HepG2 (cell line): Measurements from ENCODE around the gene SIAH1. TPM values are rescaled to one million over a fixed set of nuclear protein-coding genes. Genes with fewer than 3 reads are reported as not detected.
"Not testable (repeated sequence)": the region's sequence is repeated elsewhere in the genome, so short reads cannot be mapped to it uniquely, and the experiment has no call there.

ENCODE experiments used
- ATAC-seq: fragments of 200-7000 bp; cut with Tn5 transposase; 3 replicates; pipeline ENCODE4 v1.9.1; 2020; ENCODE audit warnings: mild to moderate bottlenecking, moderate library complexity
- BruUV-seq: library from RNA; stranded (reverse); fragments of 400-500 nt; replicated peaks from 2 replicates; lab custom pipeline; 2021; lab: Mats Ljungman, UMichigan
- CTCF ChIA-PET: fragments of 300-600 bp; formaldehyde crosslinking; extraction: SDS; loops from one replicate; lab custom pipeline; 2021; ENCODE audit warnings: low total read pairs, inconsistent platforms, low intra/inter-chr PET ratio; lab: Yijun Ruan, JAX
- POLR2A ChIA-PET: fragments of 350-600 bp; sonication (Branson Sonifier 250); formaldehyde crosslinking; loops from one replicate; lab custom pipeline; 2020; ENCODE audit warnings: antibody characterized with exemption, inconsistent platforms; lab: Yijun Ruan, JAX
- DNase-seq: peaks from one replicate; pipeline ENCODE4 v3.0.0-alpha.2; 2015; ENCODE audit warnings: low spot score
- FAIRE-seq: peaks from 3 replicates; lab custom pipeline; 2011; peaks lifted over from hg19 to GRCh38; lab: Jason Lieb, UNC
- H2AFZ ChIP-seq: one replicate; pipeline ENCODE4 v1.6.1; 2011; ENCODE audit warnings: low read length, inconsistent platforms
- H3K27ac ChIP-seq: fragments of 300-600 bp; 3 replicates; pipeline ENCODE4 v1.8.0; 2011; ENCODE audit warnings: mixed run types, mild to moderate bottlenecking, mixed read lengths, low read length, inconsistent platforms; ENCODE audit not compliant: insufficient read depth; ENCODE audit errors: extremely low read length
- H3K27me3 ChIP-seq, 2 experiments: fragments of 200-600 bp in 1 of 2; 2 replicates in 1 of 2; 3 replicates in 1 of 2; pipeline versions ENCODE4 v1.6.0 to v1.8.0; 2011; ENCODE audit warnings: low read length in 2 of 2, mild to moderate bottlenecking in 2 of 2, moderate library complexity in 2 of 2, inconsistent platforms in 1 of 2; ENCODE audit not compliant: insufficient read depth in 2 of 2, control insufficient read depth in 1 of 2
- H3K36me3 ChIP-seq, 2 experiments: fragments of 200-600 bp in 1 of 2; replicated peaks in 1 of 2; 2 replicates in 1 of 2; 3 replicates in 1 of 2; pipeline versions ENCODE4 v1.5.1 to v1.8.0; 2011; ENCODE audit warnings: low read length in 2 of 2, inconsistent platforms in 1 of 2; ENCODE audit not compliant: insufficient read depth in 2 of 2, control insufficient read depth in 1 of 2
- H3K4me1 ChIP-seq: 2 replicates; pipeline ENCODE4 v1.5.1; 2012; ENCODE audit warnings: low read length, inconsistent platforms; ENCODE audit not compliant: insufficient read depth
- H3K4me2 ChIP-seq: 2 replicates; pipeline ENCODE4 v1.6.0; 2011; ENCODE audit warnings: low read depth, low read length, inconsistent platforms
- H3K4me3 ChIP-seq, 3 experiments: fragments of 200-600 bp in 1 of 3; sonication (generic), shearing (Covaris generic) in 1 of 3; replicated peaks in 1 of 3; 2 replicates each; pipeline ENCODE4 v1.5.1; 2011 to 2016; ENCODE audit warnings: low read length in 3 of 3, inconsistent platforms in 2 of 3, low read depth in 2 of 3, mild to moderate bottlenecking in 2 of 3, control low read depth in 1 of 3, mixed read lengths in 1 of 3; ENCODE audit not compliant: insufficient read depth in 1 of 3
- H3K79me2 ChIP-seq: one replicate; pipeline ENCODE4 v1.6.1; 2011; ENCODE audit warnings: low read length, inconsistent platforms; ENCODE audit not compliant: insufficient read depth
- H3K9ac ChIP-seq: 2 replicates; pipeline ENCODE4 v1.6.0; 2011; ENCODE audit warnings: mild to moderate bottlenecking, low read depth, low read length, inconsistent platforms; ENCODE audit not compliant: insufficient read depth
- H3K9me3 ChIP-seq: 2 replicates; pipeline ENCODE4 v1.5.1; 2012; ENCODE audit warnings: mild to moderate bottlenecking, low read length
- H4K20me1 ChIP-seq: 2 replicates; pipeline ENCODE4 v1.6.0; 2011; ENCODE audit warnings: inconsistent platforms, mild to moderate bottlenecking, low read length, moderate library complexity; ENCODE audit not compliant: insufficient read depth
- ATF4 ChIP-seq, 2 experiments: fragments of 450-650 bp in 1 of 2; sonication (generic) in 1 of 2; formaldehyde crosslinking; IDR thresholded peaks; 2 replicates each; pipeline versions ENCODE4 v1.5.0 to v1.8.0; 2020 to 2022; ENCODE audit warnings: mild to moderate bottlenecking in 1 of 2, missing genetic modification reagents in 1 of 2
- ATF7 ChIP-seq, 2 experiments: fragments of 450-650 bp in 1 of 2; sonication (generic) in 1 of 2; formaldehyde crosslinking in 1 of 2; IDR thresholded peaks; 2 replicates each; pipeline versions ENCODE4 v1.4.0 to v1.6.1; 2016 to 2020; ENCODE audit warnings: antibody characterized with exemption in 1 of 2, mild to moderate bottlenecking in 1 of 2, missing genetic modification reagents in 1 of 2
- CEBPB ChIP-seq: IDR thresholded peaks from 2 replicates; pipeline ENCODE4 v1.6.1; 2011; ENCODE audit warnings: low read depth, low read length, improper control_type of control experiment, borderline replicate concordance
- CEBPG ChIP-seq: IDR thresholded peaks from 2 replicates; pipeline ENCODE4 v1.6.1; 2016
- HNF4A ChIP-seq: sonication (generic); formaldehyde crosslinking; IDR thresholded peaks from 2 replicates; pipeline ENCODE4 v1.4.0; 2020; ENCODE audit warnings: missing genetic modification reagents
- RFX3 ChIP-seq: IDR thresholded peaks from 2 replicates; pipeline ENCODE4 v1.6.1; 2016; ENCODE audit warnings: missing biosample characterization, missing genetic modification reagents
- SALL1 ChIP-seq: sonication (generic); formaldehyde crosslinking; IDR thresholded peaks from 2 replicates; pipeline ENCODE4 v1.8.0; 2022; ENCODE audit warnings: mild to moderate bottlenecking, missing genetic modification reagents
- ZBTB26 ChIP-seq: IDR thresholded peaks from 2 replicates; pipeline ENCODE4 v1.6.1; 2016; ENCODE audit warnings: missing compliant biosample characterization, missing genetic modification reagents, borderline replicate concordance
- ZMYM3 ChIP-seq: sonication (generic); formaldehyde crosslinking; IDR thresholded peaks from 2 replicates; pipeline ENCODE4 v1.5.1; 2020; ENCODE audit warnings: mild to moderate bottlenecking, missing genetic modification reagents
- ZNF121 ChIP-seq: sonication (generic); formaldehyde crosslinking; IDR thresholded peaks from 2 replicates; pipeline ENCODE4 v1.5.0; 2020; ENCODE audit warnings: mild to moderate bottlenecking, missing genetic modification reagents
- ZNF275 ChIP-seq: sonication (generic); formaldehyde crosslinking; IDR thresholded peaks from 2 replicates; pipeline ENCODE4 v1.8.0; 2022; ENCODE audit warnings: missing genetic modification reagents, mild to moderate bottlenecking, inconsistent platforms, borderline replicate concordance
- ZNF792 ChIP-seq: IDR thresholded peaks from 2 replicates; pipeline ENCODE4 v1.6.1; 2016
- WGBS: methylation state at CpG from one replicate; pipeline ENCODE4 v1.1.6; 2017; ENCODE audit warnings: low lambda C conversion rate; 5-methylcytosine and 5-hydroxymethylcytosine counted together
- in situ Hi-C: cut with HindIII; loops from 2 replicates; pipeline ENCODE4 v1.10.0; 2017; ENCODE audit warnings: low pct_unique_long_range_greater_than_20kb; ENCODE audit not compliant: extremely low pct_ligation_motif_present
- intact Hi-C: fragments of 100-400 bp; cut with micrococcal nuclease; formaldehyde crosslinking; loops from one replicate; pipeline ENCODE4 v1.10.0; 2022; ENCODE audit not compliant: unreplicated experiment
- polyA plus RNA-seq, 8 experiments: library from polyadenylated mRNA; depleted of rRNA in 3 of 8; stranded (reverse) in 7 of 8; unstranded in 1 of 8; fragments of >200 nt; fragmentation: Illumina TruSeq in 4 of 8; extraction: Trizol in 4 of 8; gene quantifications; 2 replicates each; pipeline versions ENCODE4 v1.2.1 to v1.2.3, GENCODE V29; 2011 to 2016; ENCODE audit warnings: low read depth in 4 of 8, missing spikeins in 1 of 8, mixed read lengths in 1 of 8; ENCODE audit not compliant: insufficient read depth in 1 of 8
- total RNA-seq, 5 experiments: library from RNA; depleted of rRNA; stranded (reverse); fragments of >200 nt; fragmentation: Illumina TruSeq; extraction: Trizol; gene quantifications; 2 replicates each; pipeline ENCODE4 v1.2.3, GENCODE V29; 2016; ENCODE audit warnings: low read depth in 1 of 5

SIAH1 gene
- total and polyA plus RNA-seq, 2 of the 13 experiments (the other 11 are each of a cell fraction or from before 2014, with no cell fraction given) = 16.0 to 28.6 TPM

GRCh38 chr16:48420437-48420836 lies 35.2 kb upstream of the SIAH1 start:
- FAIRE-seq (no peak), DNase-seq (no peak), ATAC-seq (peak; percentile 73)
- intact Hi-C loops = no loop called here
- Histone ChIP-seq H3K4me2 (no peak overlapping the region), H3K4me3 (no peak overlapping the region), H3K4me1 (no peaks in the 10 kb centered on the region), H3K36me3 (no peaks in the 10 kb centered on the region), H3K9ac (no peak overlapping the region), H3K27me3 (peaks cover 0 to 8% of the 10 kb centered on the region in 2 experiments; a peak in 2 of 5 replicates), H4K20me1 (no peaks in the 10 kb centered on the region), H3K79me2 (no peaks in the 10 kb centered on the region), H3K27ac (no peak overlapping the region), H3K9me3 (no peaks in the 10 kb centered on the region), H2AFZ (no peak overlapping the region)
- CTCF ChIA-PET = interaction anchor here (0.9 kb wide), 1 partner anchor 67 kb away, joined by 4 read pairs; no protein-coding TSS in a partner anchor
- no TSS peak for BruUV-seq
- in situ Hi-C loops = no loop called here
- POLR2A ChIA-PET = no interaction called here
- 13% methylated on average over 1 of the region's 1 CpG for WGBS
- TF ChIP-seq CEBPB = peak; percentile 90
- 0 out of 2 replicates have a peak, but pooled peaks have one; percentile 35 for TF ChIP-seq ZMYM3 (CRISPR knock-in tag)
- no peak for TF ChIP-seq RFX3 (CRISPR knock-in tag)
- no peak for TF ChIP-seq ZNF792 (CRISPR knock-in tag)
- TF ChIP-seq ZNF121 (CRISPR knock-in tag) = peak; percentile 91
- TF ChIP-seq ATF4 (CRISPR knock-in tag; IDR thresholded peaks at IDR 0.05) = peak in 1 of 2 experiments; percentile 38; a peak in 1 of 4 replicates
- 0 out of 2 replicates have a peak, but pooled peaks have one; percentile 13 for TF ChIP-seq HNF4A (CRISPR knock-in tag)
- TF ChIP-seq CEBPG (CRISPR knock-in tag) = peak; percentile 62
- TF ChIP-seq SALL1 (CRISPR knock-in tag) = 0 out of 2 replicates have a peak, but pooled peaks have one; percentile 18
- TF ChIP-seq ATF7 (IDR thresholded peaks at IDR 0.05) = peak; percentile 63; the same call in 1 of the 2 replicates
- TF ChIP-seq ATF7 (CRISPR knock-in tag; IDR thresholded peaks at IDR 0.05) = no peak
- no peak for TF ChIP-seq ZNF275 (CRISPR knock-in tag)
- no peak for TF ChIP-seq ZBTB26 (CRISPR knock-in tag)

GRCh38 chr16:48416617-48417016 lies 31.4 kb upstream of the SIAH1 start:
- DNase-seq, POLR2A ChIA-PET: not testable (repeated sequence)

More at GRCh38 chr16:48416617-48417016, 31.4 kb upstream of the SIAH1 start:
- H3K4me2 ChIP-seq, H3K4me1 ChIP-seq, intact Hi-C loops, CTCF ChIA-PET, FAIRE-seq, H2AFZ ChIP-seq, in situ Hi-C loops, H4K20me1 ChIP-seq, H3K9ac ChIP-seq, H3K27ac ChIP-seq, BruUV-seq, H3K27me3 ChIP-seq, H3K36me3 ChIP-seq, ATAC-seq, H3K79me2 ChIP-seq, H3K9me3 ChIP-seq, H3K4me3 ChIP-seq: not testable (repeated sequence)
- 80% methylated on average over 21 of the region's 29 CpGs for WGBS
